ENCODE results near the gene SERINC5. TPM values are rescaled to one million over a fixed set of nuclear protein-coding genes. Genes with fewer than 3 reads are reported as not detected.

The SERINC5 gene
- total RNA-seq, 2 donors from 2014 or later: 12.8 to 13.9 TPM

GRCh38 chr5:80172067-80172695 is 83.7 kb downstream of the SERINC5 start:
- no peak overlapping the region for H3K27ac ChIP-seq
- DNase-seq (ENCODE audit: low spot score) (no peak), ATAC-seq (ENCODE audit: insufficient number of reproducible peaks, low FRiP score, low read depth) (no peak)
- no peaks in the 10 kb centered on the region for H3K27me3 ChIP-seq (replicated peaks; ENCODE audit: insufficient read depth)
- H3K4me1 ChIP-seq (ENCODE audit: control insufficient read depth in 1 of 2, low read depth in 2 of 2): no peaks in the 10 kb centered on the region
- TF ChIP-seq CTCF (IDR thresholded peaks at IDR 0.05): no peak
- no peak overlapping the region for H3K4me3 ChIP-seq
- H3K36me3 ChIP-seq: peaks cover 2% of the 10 kb centered on the region
- H3K9me3 ChIP-seq: no peaks in the 10 kb centered on the region

- Histone ChIP-seq H3K9me3 (no peaks in the 10 kb centered on the region), H3K36me3 (peaks cover 2% of the 10 kb centered on the region), H3K4me1 (ENCODE audit: control insufficient read depth in 1 of 2, low read depth in 2 of 2) (no peaks in the 10 kb centered on the region), H3K27me3 (replicated peaks; ENCODE audit: insufficient read depth) (no peaks in the 10 kb centered on the region), H3K4me3 (no peak overlapping the region), H3K27ac (no peak overlapping the region)
- TF ChIP-seq CTCF (IDR thresholded peaks at IDR 0.05): no peak
- no peak for ATAC-seq (ENCODE audit: insufficient number of reproducible peaks, low FRiP score, low read depth)
- no peak for DNase-seq (ENCODE audit: low spot score)
Observed at GRCh38 chr5:80170117-80170535, 85.7 kb downstream of the SERINC5 start.

- H3K36me3 ChIP-seq: peaks cover 2% of the 10 kb centered on the region
- H3K9me3 ChIP-seq: no peaks in the 10 kb centered on the region
- no peak overlapping the region for H3K4me3 ChIP-seq
- no peaks in the 10 kb centered on the region for H3K27me3 ChIP-seq (replicated peaks; ENCODE audit: insufficient read depth)
- DNase-seq (ENCODE audit: low spot score) (no peak), ATAC-seq (ENCODE audit: insufficient number of reproducible peaks, low FRiP score, low read depth) (no peak)
- no peaks in the 10 kb centered on the region for H3K4me1 ChIP-seq (ENCODE audit: control insufficient read depth in 1 of 2, low read depth in 2 of 2)
- TF ChIP-seq CTCF (IDR thresholded peaks at IDR 0.05): no peak
- H3K27ac ChIP-seq: no peak overlapping the region
Observed at GRCh38 chr5:80168388-80169028, 87.3 kb downstream of the SERINC5 start.

GRCh38 chr5:80165452-80165851 is 90.4 kb downstream of the SERINC5 start:
- Histone ChIP-seq H3K9me3 (no peaks in the 10 kb centered on the region), H3K4me3 (no peak overlapping the region), H3K4me1 (ENCODE audit: control insufficient read depth in 1 of 2, low read depth in 2 of 2) (no peaks in the 10 kb centered on the region), H3K27me3 (replicated peaks; ENCODE audit: insufficient read depth) (no peaks in the 10 kb centered on the region), H3K36me3 (peaks cover 3% of the 10 kb centered on the region), H3K27ac (no peak overlapping the region)
- TF ChIP-seq CTCF (IDR thresholded peaks at IDR 0.05): no peak
- ATAC-seq (ENCODE audit: insufficient number of reproducible peaks, low FRiP score, low read depth): no peak
- DNase-seq (ENCODE audit: low spot score): no peak

GRCh38 chr5:80161165-80161564 is 94.7 kb downstream of the SERINC5 start:
- H3K27ac ChIP-seq: no peak overlapping the region
- no peak for ATAC-seq (ENCODE audit: insufficient number of reproducible peaks, low FRiP score, low read depth)
- no peak for DNase-seq (ENCODE audit: low spot score)
- peaks cover 9% of the 10 kb centered on the region for H3K36me3 ChIP-seq
- H3K9me3 ChIP-seq: no peaks in the 10 kb centered on the region
- H3K4me3 ChIP-seq: no peak overlapping the region
- H3K27me3 ChIP-seq (replicated peaks; ENCODE audit: insufficient read depth): no peaks in the 10 kb centered on the region
- no peaks in the 10 kb centered on the region for H3K4me1 ChIP-seq (ENCODE audit: control insufficient read depth in 1 of 2, low read depth in 2 of 2)
- no peak for TF ChIP-seq CTCF (IDR thresholded peaks at IDR 0.05)
